GM18907 (cell line): ENCODE measurements around the gene BTBD17.

ENCODE experiments used
- ATAC-seq: cut with Tn5 transposase; IDR thresholded peaks from one replicate; pipeline ENCODE4 v1.9.1; 2021; ENCODE audit warnings: mild to moderate bottlenecking, moderate library complexity; ENCODE audit not compliant: unreplicated experiment

Gene BTBD17

GRCh38 chr17:74387365-74388218 is 25.9 kb upstream of the BTBD17 start:
- no peak for ATAC-seq

- ATAC-seq: no peak
These were observed 24.7 kb upstream of the BTBD17 start for GRCh38 chr17:74386386-74386785.

- ATAC-seq: no peak
These were observed 23.5 kb upstream of the BTBD17 start for GRCh38 chr17:74385201-74385600.

DNA sequence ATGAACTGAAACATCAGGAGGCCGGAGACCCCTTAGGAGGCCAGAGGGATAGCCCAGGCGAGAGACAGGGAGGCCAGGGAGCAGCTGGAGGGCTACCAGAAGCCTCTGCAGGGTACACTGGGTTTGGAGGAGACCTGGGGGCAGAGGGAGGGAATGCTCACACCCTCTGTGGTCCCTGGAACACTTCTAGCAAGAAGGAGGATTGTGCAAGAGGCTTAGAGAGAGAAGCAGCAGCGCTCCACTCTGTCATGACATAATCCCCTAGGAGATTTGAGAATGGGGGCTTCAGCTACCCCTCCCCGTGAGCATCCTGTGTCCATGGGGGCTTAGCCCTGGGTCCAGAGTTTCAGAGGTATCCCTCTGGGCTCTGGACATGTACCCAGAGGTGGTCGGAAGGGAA is 21.5 kb upstream of the BTBD17 start:
- ATAC-seq: no peak

DNA sequence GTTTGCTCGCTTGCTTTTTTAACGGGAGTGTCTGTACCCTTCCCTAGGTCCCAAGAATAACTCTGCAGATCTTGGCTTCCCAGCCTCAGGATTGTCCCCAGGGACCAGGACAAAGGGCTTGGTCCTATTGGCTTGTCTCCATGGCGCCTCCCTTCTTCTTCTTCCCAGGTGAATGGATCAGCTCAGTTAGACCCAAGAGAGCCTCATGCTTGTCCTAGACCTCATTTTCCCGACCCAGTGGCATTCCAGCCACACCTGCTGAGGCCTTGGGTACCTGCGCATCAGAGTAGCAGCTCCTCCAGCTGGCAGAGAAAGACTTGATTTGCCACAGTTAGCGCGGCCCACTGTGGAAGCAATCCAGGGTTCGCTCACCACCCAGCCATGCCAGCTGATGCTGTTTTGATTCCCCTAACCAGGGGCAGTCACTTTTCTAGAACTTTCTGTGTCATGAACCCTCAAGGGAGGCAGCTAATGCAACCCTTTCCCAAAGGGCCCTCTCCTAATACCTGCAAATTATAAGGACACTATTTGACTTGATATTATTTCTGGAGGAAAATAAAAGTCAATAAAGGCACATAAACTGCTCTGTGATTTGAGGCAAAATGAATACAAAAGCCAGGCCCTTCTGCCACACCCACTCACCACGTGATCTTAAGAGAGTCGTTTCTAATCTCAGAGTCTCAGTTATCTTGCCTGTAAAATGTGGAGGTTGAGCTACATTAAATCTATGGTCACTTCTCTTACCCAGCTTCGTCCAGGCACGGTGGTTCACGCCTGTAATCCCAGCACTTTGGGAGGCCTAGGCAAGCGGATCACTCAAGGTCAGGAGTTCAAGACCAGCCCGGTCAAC is 19.5 kb upstream of the BTBD17 start:
- no peak for ATAC-seq

GRCh38 chr17:74380086-74380958 is 18.7 kb upstream of the BTBD17 start:
- ATAC-seq: no peak

DNA sequence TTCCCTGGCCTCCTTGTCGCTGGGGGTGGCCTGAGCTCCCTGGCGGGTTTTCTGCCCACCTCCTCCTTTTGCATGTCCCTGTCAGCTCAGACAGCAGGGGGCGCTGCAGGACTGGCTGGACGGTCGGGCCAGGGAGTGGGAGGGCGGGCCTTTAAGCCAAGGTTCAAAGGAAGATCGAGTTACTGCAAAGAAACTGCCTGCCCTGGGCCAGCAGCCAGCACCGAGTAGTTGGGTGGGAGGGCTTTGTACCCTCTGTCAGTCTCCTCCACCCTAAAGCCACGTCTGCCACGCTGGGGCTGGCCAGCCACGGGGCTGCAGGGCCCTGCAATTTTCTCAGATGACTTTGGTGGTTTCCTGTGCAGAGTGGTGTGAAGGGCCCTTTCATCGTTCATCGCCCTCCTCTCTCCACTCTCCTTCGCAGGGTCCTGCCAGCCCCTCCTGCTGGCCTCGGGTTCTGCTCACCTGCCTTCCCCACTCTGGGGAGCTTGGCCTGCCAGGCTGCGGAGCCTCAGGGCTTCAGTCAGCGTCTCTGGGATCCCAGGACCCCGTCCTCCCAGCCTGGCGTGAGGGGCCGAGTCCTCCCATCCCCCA is 17.9 kb upstream of the BTBD17 start:
- peak; percentile 62 for ATAC-seq

GRCh38 chr17:74374858-74375257 is 13.2 kb upstream of the BTBD17 start:
- ATAC-seq: no peak

GRCh38 chr17:74373838-74374606 is 12.4 kb upstream of the BTBD17 start:
- no peak for ATAC-seq

GRCh38 chr17:74372426-74372825 is 10.8 kb upstream of the BTBD17 start:
- no peak for ATAC-seq

GRCh38 chr17:74371653-74372147 is 10.0 kb upstream of the BTBD17 start:
- ATAC-seq: no peak

DNA sequence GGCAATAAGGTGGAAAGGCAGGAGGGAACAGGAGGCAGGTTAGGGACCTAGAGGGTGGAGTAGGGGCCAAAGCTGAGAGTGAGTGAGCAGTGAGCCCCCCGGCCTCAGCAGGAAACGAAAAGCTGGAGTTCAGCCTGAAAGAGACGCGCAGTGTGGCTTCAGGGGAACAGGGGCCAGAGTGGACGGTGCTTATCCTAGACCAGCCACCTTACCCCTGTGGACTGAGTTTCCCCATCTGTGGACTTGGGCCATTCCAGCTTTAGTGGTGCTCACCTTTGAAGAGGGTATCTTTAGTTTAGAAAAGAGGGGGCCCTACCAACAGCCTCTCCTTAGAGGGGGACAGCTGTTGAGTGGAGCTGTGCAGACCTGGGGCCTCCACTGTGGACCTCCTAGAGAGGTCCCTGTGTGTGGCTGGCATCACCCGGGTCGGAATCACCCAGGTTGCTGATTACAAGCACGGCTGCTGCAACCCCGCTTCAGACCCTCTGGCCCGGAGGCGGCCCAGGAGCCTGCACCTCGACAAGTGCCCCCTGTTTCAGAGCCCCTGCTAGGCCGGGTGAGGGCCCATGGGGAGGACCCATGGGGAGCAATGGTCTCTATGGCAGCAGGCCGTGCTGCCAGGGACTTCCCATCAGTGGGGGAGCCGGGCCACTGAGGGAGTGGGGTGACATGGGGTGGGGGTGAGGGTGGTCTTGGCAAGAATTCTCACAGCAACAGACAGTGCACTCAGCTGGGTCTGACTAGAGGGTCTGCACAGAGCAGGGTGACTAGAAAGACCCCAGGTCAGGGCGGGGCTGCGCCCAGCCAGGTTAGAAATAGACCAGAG is 8.2 kb upstream of the BTBD17 start:
- ATAC-seq: no peak

- no peak for ATAC-seq
These were observed 7.6 kb upstream of the BTBD17 start for GRCh38 chr17:74369221-74369620.

GRCh38 chr17:74368341-74369081 is 6.8 kb upstream of the BTBD17 start:
- ATAC-seq: peak; percentile 57

- no peak for ATAC-seq
These were observed 5.5 kb upstream of the BTBD17 start, which contains the start of gene GPR142 for GRCh38 chr17:74367206-74367605. Gene GPR142 (plus strand): TSS chr17:74367506. CDS start chr17:74369541, 2,035 bp downstream.

DNA sequence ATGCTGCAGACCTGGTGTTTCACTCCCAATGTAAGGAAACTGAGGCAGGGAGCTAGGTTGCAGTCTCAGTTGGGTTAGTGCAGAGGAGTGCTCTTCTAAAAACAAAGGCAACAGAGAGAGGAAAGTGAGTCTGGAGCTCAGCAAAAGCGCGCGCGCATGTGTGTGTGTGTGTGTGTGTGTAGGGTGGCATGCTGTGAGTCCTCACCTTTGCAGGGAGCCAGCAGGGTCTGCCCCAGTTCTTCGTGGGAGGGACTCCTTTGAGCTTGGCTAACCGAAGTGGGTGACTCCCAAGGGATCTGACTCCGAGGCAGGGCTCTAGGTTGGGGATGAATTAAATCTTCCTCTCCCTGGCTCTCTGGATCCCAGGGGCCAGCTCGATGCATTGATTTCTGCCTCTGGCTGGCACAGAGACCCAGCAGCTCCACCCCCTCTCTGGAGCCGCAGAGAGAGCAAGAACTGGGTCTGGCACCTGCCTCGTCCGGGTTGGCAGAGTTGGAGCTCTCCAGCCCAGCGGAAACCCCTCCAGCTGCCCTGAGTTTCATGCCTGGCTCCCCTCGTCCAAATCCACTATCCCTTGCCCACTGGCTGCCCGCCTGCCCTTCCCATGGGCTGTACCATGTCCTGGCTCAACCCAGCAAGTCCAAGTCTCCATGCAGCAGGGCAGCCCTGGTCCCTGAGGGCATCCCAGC is 1.3 kb upstream of the BTBD17 start:
- ATAC-seq: no peak

DNA sequence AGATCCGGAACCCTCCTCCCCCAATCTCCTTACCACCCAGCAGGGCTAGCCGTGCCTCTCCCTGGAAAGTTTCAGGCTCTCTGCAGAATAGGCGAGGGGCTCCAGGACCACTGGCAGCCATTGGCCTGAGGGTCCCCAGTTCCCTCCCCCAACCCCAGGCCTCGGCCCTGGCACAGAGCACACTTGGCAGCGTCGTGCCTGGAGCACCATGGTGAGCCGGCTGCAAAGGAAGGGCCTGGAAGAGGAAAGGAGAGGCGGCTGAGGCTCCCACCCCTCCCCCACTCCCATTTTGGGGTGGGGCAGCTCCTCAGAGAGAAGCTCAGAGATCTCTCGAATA is 369 bp upstream of the BTBD17 start:
- no peak for ATAC-seq

GRCh38 chr17:74360899-74361229 is 804 bp downstream of the BTBD17 start:
- no peak for ATAC-seq
